Measurements from ENCODE around the gene RPAP2.
"Not testable (repeated sequence)": the region's sequence is repeated elsewhere in the genome, so short reads cannot be mapped to it uniquely, and the experiment has no call there.

Gene RPAP2

DNA sequence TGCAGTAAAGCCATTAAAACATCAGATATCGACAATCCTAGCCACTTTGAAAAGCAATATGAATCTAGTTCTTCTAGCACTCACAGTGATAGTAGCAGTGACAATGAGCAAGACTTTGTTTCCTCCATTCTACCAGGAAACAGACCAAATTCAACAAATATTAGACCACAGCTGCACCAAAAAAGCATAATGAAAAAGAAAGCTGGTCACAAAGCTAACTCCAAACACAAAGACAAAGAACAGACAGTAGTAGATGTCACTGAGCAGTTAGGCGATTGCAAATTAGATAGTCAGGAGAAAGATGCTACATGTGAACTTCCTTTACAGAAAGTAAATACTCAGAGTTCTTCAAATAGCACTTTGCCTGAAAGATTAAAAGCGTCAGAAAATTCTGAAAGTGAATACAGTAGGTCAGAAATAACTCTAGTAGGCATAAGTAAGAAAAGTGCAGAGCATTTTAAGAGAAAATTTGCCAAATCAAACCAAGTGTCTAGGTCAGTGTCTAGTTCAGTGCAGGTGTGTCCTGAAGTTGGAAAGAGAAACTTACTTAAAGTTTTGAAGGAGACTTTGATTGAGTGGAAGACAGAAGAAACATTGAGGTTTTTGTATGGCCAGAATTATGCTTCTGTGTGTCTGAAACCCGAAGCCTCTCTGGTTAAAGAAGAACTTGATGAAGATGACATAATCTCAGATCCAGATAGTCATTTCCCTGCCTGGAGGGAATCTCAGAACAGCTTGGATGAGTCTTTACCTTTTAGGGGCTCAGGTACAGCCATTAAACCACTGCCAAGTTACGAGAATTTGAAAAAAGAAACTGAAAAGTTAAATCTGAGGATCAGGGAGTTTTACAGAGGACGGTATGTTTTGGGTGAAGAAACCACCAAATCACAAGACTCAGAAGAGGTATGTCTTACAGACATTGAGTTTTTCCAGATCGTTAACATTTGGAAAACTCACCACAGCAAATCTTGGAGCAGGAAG lies 24.9 kb downstream of the RPAP2 start:
- no peak for DNase-seq

DNA sequence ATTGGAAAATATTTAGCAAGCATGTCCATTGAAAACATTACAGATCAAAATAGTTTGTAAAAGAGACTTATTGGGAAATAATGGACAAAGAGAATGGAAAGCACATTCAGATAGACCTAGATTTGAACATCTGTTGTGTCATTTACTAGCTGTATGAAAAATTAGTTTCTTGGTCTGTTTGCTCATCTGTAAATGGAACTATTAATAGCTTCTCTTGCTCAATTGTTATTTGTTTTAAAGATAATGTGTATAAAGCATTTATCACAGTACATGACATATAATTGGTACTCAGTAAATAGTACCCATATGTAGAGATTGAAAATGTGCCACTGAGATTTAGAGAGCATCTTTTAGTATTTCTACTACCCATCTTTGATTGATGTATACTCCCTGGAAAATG lies 25.9 kb downstream of the RPAP2 start:
- no peak for DNase-seq

DNA sequence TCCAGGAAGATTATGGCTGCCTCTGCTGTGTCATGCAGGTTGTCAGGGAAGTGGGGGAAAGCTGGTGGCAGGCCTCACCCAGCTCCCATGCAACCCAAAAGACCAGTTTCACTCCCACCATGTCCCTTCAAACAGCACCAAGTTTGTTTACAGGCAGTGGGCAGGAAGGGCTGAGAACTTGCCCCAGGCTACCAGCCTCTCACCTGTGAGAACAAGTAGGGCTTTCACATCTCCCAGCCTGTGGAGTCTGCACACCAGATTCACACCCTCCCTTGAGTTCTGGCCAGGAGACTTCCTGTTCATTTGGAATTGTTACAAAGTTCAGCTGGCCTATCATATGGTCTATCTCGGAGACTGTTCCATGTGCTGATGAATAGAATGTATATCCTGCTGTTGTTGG lies 27.8 kb downstream of the RPAP2 start:
- no peak for DNase-seq

GRCh38 chr1:92327794-92328193 lies 28.9 kb downstream of the RPAP2 start:
- no peak for DNase-seq

DNA sequence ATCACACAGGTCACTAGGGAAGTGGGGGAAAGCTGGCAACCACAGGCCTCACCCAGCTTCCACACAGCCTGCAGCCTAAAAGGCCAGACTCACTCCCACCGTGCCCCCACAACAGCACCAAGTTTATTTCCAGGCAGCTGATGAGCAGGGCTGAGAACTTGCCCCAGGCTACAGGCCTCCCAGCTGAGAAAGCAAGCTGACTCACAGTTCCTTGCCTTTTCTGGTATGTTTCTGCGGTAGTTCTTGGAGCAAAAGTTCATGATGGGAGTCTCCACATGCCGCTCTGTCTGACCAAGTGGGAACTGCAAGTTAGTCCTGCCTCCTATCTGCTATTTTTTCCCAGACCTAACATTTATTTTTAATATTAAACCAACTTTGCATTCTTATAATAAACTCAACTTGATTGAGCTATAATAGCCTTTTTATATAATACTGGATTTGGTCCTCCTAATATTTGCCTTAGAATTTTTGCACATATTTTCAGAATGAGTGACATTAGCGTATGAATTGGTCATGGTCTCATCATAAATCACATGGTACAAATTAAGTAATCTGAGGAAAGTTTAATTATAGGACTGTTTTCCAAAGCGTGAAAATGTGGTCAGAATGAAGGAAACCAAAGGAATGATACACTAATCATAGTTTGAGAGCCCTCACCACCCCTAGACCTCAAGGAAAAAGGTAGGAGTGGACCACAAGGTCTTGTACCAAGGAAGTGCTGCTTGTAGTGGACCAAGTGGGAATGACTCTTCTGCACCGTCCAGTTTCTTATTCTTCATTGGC lies 30.7 kb downstream of the RPAP2 start:
- no peak for DNase-seq

DNA sequence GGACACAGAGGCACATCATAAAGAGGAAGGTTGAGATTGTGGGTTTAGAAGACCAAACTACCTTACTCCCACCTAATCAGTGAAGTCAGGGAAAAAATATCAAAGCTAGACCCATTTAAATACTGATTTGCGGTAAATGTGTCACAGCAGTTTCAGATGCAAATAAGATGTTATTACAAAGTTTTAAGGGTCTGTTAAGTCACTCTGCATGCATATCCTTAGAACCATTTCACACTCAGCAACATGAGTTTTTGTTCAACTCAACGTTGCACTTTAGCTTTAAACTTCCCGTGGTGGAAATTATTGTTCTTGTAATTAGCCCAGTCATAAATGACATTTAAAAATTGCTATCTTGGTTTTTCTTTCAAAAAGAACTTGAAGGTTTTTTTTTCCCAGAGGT lies 34.8 kb downstream of the RPAP2 start:
- no peak for DNase-seq

DNA sequence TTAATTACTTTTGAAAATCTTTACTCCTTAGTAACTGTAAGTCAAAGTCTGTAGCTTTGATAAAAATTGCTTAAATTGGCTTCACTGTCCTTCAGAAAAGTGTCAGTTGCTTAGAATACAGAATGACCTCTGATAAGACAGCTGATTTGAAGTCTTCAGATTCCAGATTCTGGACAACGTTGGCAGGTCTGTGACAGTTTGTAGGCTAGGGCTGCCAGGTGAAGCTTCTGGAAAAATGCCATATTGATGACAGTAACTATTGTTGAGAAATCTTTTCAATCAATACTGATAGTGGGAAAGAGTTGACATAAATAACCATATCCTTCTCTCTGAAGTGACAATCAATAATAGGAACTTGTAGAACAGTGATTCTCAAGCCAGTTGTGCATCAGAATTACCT lies 41.3 kb downstream of the RPAP2 start:
- DNase-seq: no peak

GRCh38 chr1:92342401-92342800 lies 43.5 kb downstream of the RPAP2 start:
- no peak for DNase-seq

DNA sequence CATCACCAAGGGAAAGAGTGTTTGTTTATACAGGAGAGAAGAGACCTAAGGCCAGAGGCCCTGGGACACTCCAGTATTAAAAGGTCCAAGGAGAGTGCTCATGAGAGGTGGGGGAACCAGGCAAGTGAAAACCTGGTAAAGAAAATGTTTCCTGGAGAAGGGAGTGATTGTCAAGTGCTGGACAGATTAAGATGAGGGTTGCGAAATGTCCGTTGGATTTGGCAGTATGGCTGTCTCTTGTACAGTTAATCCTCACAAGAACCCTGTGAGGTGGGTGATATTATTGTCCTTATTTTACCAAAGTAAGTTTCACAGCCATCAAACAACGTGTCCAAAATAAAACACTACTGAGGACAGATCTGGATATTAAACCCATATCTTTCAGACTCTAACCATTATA lies 44.2 kb downstream of the RPAP2 start:
- DNase-seq: no peak

DNA sequence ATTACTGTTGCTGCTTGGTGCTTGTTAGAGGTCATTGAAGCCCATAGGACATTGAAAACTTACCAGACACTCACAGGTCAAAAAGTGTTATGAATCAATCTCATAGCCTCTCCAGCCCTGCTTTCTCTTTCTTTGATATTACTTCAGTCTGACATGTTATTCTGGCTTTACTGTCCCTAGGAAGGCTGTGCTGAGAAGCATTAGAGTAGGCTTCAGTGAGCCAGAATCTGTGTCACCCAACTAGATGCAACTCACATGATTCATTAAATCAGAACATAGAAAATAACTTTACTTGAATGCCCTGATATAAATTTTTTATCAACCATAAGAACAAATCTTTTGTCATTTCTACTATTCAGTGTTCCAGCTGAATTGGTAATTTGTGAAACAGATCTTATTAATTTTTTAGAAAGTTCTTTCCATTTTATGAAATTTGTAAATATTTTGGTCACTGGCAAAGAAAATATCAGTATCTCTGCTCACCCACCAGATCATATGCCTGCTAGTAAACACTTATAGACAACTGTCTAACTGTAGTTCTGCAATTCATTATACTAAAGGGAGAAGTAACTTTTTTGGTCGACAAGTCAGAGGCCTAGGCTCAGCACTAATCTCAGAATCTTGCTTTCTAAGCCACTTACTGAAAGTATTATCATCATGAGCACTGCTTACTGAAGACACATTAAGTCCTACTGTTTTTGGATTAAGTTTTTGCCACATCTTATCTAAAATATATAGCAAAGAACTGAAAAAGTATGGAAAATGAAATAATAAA lies 48.2 kb downstream of the RPAP2 start:
- no peak for DNase-seq

GRCh38 chr1:92352856-92353255 lies 54.0 kb downstream of the RPAP2 start:
- no peak for DNase-seq

- no peak for DNase-seq
Measured at GRCh38 chr1:92354259-92354658, 55.4 kb downstream of the RPAP2 start.

- no peak for DNase-seq
Measured at GRCh38 chr1:92356956-92357355, 58.1 kb downstream of the RPAP2 start.

GRCh38 chr1:92359382-92359781 lies 60.5 kb downstream of the RPAP2 start:
- not testable (repeated sequence) for DNase-seq

DNA sequence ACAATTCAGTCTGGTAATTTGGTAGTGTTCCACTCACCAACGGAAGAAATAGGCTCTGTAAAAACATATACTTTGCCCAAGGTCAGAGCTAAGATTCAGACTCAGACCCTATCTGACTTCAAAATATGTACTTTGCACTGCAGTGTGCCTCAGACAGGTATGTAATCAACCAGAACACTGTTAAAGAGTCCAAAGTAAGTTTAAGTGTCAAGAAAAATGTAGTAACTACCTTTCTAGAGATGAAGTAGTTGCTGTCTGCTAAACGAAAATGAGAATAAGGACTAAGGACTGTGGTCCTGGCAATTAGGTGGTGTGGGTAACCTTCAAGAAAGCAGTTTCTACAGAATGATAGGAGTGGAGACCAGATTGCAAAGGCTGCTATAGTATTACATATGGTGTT lies 61.1 kb downstream of the RPAP2 start:
- no peak for DNase-seq

DNA sequence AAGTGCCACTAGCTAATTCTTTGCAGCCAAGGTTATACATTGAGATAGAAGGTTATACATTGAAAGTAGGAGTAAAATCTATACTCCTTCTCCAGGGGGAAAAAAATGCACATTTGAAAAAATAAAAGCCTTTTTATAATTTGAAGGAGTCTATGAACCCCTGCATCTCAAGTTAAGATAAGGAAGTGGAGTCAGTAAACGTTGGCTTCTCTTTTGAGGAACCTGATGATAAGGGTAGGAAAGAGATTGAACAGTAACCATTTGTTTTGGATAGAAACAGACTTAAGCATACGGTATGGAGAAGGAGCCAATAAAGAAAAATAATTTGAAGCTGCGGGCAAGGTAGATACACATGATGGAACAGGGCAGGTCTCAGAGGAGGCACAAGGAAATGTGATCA lies 64.1 kb downstream of the RPAP2 start:
- no peak for DNase-seq

DNA sequence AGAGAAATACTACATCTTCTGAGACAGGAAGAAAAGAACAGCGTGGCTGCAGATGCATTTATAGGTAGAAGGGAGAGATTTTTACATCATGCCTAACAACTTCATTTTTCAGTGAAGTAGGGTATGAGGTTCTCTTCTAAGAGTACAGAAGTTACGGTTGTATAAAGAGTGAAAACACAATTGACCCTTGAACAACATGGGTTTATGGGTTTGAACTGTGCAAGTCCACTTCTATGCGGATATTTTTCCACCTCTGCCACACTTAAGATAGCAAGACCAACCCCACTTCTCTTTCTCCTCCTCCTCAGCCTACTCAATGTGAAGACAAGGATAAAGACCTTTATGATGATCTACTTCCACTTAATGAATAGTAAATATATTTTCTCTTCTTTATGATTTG lies 64.5 kb downstream of the RPAP2 start:
- no peak for DNase-seq

GRCh38 chr1:92365378-92366039 lies 66.7 kb downstream of the RPAP2 start:
- no peak for DNase-seq

GRCh38 chr1:92366040-92366395 lies 67.2 kb downstream of the RPAP2 start:
- DNase-seq: no peak

DNA sequence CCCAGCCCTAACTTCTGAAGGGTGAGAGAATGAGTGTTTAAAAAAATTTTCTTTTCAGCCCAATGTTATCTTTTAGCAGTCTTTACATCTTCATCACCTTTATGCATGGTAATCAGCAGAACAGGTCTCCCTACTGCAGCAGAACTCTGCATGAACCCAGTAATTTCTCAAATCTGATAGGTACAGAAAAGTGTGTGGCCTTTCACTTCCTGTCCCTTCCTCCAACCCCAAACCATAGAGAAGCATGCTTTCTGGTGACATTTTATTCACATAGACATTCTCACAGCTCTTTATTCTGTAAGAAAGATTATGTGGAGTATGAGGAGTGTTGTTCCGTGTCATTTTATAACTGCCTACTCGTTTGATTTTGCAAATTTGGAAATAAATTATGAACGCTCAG lies 68.6 kb downstream of the RPAP2 start:
- DNase-seq: no peak

DNA sequence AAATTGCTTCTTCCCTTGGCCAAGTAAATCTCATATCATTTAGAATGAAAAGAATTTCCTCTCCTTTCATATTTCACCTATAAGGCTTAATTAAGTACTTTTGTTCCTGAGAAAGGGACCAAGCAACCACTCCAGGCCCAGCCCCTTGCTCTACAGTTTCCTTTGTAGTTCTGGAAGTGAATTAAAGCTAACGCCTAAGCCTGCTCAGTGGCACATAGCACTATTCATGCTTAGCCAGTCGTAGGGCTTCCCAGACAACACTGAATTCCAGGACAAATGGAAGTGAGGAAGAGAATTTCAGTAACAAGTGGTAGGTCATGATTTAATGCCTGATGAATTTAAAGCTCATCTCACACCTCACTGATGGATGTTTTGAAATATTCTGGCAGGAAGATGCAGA lies 73.3 kb downstream of the RPAP2 start:
- DNase-seq: no peak

DNA sequence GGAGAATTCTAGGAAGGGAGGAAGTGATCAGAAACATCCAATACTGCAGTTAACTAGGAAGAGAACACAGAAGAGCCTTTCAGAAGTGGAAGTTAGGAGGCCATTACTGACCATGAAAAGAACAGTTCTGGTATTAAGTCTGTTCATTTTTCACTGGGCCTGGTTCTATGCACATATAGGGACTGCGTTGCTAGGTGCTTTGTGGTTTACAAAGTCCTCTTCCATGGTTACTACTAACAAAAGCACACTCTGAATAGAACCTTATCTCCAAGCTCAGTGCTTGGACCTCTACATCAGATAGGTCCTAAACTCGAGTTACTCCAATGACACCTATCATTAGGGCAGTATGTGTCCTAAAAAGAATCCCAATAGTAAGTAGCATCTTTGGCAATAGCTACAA lies 75.4 kb downstream of the RPAP2 start:
- no peak for DNase-seq

- DNase-seq: no peak
Measured at GRCh38 chr1:92376345-92376744, 77.5 kb downstream of the RPAP2 start.
